ENCODE measurements around the gene OR2T11. TPM values are rescaled to one million over a fixed set of nuclear protein-coding genes. Genes with fewer than 3 reads are reported as not detected.

Gene OR2T11, protein sequence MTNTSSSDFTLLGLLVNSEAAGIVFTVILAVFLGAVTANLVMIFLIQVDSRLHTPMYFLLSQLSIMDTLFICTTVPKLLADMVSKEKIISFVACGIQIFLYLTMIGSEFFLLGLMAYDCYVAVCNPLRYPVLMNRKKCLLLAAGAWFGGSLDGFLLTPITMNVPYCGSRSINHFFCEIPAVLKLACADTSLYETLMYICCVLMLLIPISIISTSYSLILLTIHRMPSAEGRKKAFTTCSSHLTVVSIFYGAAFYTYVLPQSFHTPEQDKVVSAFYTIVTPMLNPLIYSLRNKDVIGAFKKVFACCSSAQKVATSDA
- total RNA-seq = not detected in 2 replicates

GRCh38 chr1:248634991-248635390 is at the start of gene OR2T11:
TSS of gene OR2T11 (minus strand) at chr1:248635091. CDS start at chr1:248627128, 7,963 bp downstream.

DNA sequence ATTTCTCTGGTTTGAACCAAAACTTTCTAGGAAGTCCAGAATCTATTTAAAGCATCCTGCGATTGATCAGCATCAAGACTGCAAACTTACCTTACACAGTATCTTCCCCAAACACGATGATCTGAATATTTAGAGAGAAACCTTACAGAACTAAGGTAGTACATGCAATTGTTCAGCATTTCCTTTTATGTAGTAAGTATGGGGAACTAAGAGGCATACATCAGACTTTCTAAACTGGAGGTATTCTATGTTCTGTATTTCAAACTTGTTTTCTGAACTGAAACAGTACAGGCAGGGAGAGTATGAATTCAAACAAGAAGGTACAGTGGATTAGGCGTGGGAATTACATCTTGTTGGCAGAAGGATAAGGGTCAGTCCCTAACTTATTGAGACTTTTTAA is 20.5 kb upstream of the OR2T11 start, which contains the start of gene OR2T27:
Gene OR2T27 (minus strand): TSS at position 175 of the 400 bp plus-strand sequence. CDS start 4,644 bp downstream, outside the sequence.

GRCh38 chr1:248645178-248645577 is 10.3 kb upstream of the OR2T11 start, which contains the start of gene OR2T35:
TSS of gene OR2T35 (minus strand) at chr1:248645278. CDS start at chr1:248639258, 6,020 bp downstream.

GRCh38 chr1:248597589-248597988 is 37.3 kb downstream of the OR2T11 start, which contains the start of gene OR2T10:
TSS of gene OR2T10 (minus strand) at chr1:248597700. CDS start at chr1:248593768, 3,932 bp downstream.

GRCh38 chr1:248574657-248575056 is 60.2 kb downstream of the OR2T11 start, which contains the start of gene OR2T34:
TSS of gene OR2T34 (minus strand) at chr1:248574757. CDS start at chr1:248574757, 0 bp downstream.

Small RNAs within 50 kb of the gene (small RNA-seq; reads per million reads assigned to genes)
- gene RF00019 = not detected

Other genes starting within 250 kb of the OR2T11 start
- not detected in 2 replicates for gene OR2T1, start 232.0 kb downstream of the OR2T11 start, total RNA-seq
- gene OR2T2, start 189.5 kb downstream of the OR2T11 start, total RNA-seq = not detected in 2 replicates
- gene OR2T3, start 161.7 kb downstream of the OR2T11 start, total RNA-seq = not detected in 2 replicates
- gene OR2T5, start 146.5 kb downstream of the OR2T11 start, total RNA-seq = not detected in 2 replicates
- not detected in 2 replicates for gene OR2G6, start 127.0 kb downstream of the OR2T11 start, total RNA-seq
- gene OR2T29, start 72.3 kb downstream of the OR2T11 start, total RNA-seq = not detected in 2 replicates
- gene OR2T34, start 60.3 kb downstream of the OR2T11 start, total RNA-seq = not detected in 2 replicates
- not detected in 2 replicates for gene OR2T10, start 37.4 kb downstream of the OR2T11 start, total RNA-seq
- not detected in 2 replicates for gene OR2T35, start 10.2 kb upstream of the OR2T11 start, total RNA-seq
- gene OR2T27, start 20.4 kb upstream of the OR2T11 start, total RNA-seq = not detected in 2 replicates
- gene OR14I1, start 67.7 kb upstream of the OR2T11 start, total RNA-seq = not detected in 2 replicates
- not detected in 2 replicates for gene LYPD8, start 120.7 kb upstream of the OR2T11 start, total RNA-seq
- 30.8 and 31.1 TPM in 2 replicates for gene SH3BP5L, start 190.8 kb upstream of the OR2T11 start, total RNA-seq
- 20.8 and 23.2 TPM in 2 replicates for gene ZNF672, start 203.1 kb upstream of the OR2T11 start, total RNA-seq
- 10.1 and 12.0 TPM in 2 replicates for gene ZNF692, start 224.0 kb upstream of the OR2T11 start, total RNA-seq

All from hair follicle dermal papilla cell (primary cell).